NCI-H1417 treated with DMSO at 0.1 percent for 48 hours (cell line): Measurements from ENCODE around the gene C1QTNF4.

ENCODE experiments used
- DNase-seq: peaks from one replicate; lab custom pipeline; 2025; lab: John Stamatoyannopoulos, UW

Gene C1QTNF4

DNA sequence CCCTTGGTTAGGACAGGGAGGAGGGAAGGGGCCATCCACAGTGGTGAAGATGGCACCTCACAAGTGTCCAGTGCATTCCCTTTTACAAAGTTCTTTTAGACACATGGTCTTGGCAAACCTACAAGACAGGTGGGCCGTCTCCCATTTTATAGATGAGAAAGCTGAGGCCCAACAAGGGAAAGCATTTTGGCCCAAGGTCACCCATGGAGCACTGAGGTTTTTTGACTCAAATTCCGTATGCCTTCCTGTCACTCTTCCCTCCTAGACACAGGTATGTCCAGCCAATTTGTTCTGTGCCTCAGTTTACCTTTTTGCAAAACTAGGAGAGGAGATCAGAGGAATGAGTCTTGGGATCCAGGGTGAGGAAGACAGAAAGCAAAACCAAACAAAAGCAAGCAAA is 1.2 kb downstream of the C1QTNF4 start:
- no peak for DNase-seq

DNA sequence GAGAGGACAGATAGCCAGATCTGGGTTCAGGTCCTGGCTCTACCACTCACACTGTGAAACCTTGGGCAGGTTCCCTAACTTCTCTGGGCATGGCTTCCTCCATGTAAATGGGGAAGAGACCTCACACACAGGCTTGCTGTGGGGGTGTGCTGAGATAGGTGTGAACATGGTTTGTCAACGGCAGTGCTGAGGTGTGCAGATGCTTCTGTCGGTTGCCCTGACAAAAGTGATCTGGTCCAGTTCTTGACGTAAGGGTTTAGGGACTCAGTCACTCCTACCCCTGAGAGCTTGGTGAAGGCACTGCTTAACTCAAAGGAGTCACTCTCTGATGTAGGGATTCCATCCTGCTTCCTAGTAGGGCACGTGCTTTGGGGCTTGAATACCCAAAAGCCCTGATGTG is 2.0 kb downstream of the C1QTNF4 start:
- DNase-seq: no peak

GRCh38 chr11:47591764-47592163 is 2.4 kb downstream of the C1QTNF4 start:
- no peak for DNase-seq

DNA sequence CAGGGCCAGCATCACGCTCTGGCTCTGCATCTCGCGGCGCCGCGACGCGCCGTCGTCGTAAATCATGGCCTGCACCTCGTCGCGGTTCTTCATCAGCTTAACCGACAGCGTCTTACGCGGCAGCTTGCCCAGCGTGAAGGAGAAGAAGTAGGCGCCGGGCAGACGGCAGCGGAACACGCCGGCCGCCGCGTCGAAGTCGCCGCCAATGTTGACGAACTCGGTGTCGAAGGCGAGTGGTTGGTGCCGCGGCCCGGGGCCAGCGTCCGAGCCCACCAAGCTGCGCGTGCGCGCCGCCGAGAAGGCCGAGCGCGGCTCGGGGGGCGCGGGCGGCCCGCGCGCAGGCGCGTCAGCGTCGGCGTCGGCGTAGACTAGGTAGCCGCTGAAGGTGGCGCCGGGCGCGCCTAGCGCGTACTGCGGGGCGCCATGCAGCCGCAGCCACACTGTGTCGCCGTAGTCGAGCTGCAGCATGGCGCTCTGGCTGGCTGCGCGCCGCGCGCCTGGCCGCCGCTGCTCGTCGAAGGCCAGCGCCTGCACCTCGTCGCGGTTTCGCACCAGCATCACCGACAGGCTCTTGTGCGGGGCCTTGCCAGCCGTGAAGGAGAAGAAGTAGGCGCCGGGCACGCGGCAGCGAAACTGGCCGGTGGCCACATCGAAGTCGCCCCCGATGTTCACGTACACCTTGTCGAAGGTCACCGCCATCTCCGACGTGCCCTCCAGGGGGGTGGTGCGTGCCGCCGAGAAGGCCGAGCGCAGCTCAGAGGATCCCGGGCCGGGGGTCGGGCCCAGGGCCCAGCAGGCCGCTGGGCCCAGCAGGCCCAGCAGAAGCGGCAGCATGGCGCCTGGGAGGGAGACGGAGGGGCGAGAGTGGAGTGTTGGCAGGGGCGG is 4.0 kb downstream of the C1QTNF4 start:
- no peak for DNase-seq

DNA sequence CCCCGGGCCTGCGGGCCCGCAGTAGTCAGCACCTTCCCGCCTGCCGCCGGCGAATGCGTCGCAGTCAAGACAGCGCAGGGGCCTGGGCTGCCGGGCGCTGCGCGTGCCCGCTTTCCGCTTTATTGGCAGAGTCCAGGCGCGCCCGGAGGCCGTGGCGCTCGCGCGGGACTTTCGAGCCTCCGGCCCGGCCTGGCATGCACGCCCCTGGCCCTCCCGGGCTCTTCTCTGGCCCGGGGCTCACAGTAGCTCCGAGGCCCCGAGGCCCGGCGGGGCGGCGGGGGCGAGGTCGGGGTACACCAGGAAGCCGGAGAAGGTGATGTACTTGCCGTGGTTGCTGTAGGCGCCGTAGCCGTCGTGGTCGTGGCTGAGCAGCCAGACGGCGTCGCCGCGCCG is 4.6 kb downstream of the C1QTNF4 start:
- DNase-seq: no peak

DNA sequence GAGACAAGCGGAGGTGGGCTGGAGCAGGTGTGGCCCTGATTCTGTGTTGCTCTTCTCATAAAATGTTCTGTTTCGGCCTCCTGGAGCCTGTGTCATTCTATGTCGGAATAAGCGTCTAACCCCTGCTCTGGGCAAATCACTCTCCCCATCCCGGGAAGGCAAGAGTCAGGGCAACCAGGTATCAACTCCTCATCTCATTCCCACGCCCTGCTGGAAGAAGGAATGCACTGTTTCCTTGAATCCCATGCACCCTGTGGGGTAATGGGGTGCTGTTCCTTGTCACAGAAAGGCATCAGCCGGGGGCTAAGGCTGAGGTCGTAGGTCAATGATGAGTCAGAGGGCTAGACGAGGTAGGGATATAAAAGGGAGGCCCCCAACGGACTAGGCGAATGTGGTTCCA is 5.1 kb downstream of the C1QTNF4 start:
- no peak for DNase-seq

DNA sequence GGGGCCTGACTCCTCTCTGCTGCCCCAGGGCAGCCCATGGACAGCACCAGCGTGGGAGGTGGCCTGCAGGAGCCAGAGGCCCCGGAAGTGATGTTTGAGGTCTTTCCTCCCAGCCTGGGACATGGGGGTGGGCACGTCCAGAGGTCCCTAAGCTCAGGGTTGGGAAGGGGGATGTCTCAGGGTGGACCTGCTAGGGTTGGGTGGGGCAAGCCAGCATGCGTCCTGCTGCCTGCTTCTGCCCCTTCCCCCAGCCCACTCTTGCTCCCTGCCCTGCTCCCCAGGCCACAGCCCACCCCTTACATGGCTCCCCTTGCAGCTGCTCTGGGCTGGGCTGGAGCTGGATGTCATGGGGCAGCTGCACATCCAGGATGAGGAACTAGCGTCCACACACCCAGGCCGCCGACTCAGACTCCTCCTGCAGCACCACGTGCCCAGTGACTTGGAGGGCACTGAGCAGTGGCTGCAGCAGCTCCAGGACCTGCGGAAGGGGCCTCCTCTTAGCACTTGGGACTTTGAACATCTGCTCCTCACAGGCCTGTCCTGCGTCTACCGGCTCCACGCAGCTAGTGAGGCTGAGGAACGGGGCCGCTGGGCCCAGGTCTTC is 6.4 kb downstream of the C1QTNF4 start:
- no peak for DNase-seq

DNA sequence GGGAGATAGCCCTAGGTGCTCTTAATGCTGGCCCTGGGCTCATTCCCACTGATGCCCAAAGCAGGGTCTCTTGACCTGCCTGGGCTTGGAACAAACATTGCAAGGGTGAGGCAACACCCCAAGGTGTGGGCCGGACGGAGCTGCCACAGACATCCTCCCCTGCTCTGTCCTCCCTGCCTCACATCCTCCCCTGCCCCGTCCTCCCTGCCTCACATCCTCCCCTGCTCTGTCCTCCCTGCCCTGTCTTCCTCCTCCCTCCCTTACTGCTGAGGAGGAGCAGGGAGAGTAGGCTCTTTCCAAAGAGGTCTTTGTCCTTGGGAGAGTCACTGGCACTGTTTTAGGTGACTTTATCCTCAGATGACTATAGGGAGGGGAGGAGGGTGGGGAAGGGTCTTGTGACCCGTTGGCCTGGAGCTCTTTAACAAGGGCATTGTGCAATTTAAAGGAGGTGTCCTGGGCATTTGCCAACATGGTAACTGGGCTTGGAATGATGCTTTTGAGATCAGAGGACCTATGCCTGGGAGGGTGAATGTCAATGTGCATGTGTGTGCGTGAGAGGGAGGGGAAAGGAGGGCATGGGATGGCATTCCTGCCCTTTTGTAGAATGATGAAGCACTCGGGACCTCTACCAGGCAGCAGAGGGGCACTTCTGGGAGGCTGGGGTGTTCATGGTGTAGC is 7.0 kb downstream of the C1QTNF4 start:
- no peak for DNase-seq

GRCh38 chr11:47586098-47586855 is 7.9 kb downstream of the C1QTNF4 start, which contains the start of gene FAM180B:
FAM180B (plus strand) TSS chr11:47586678; CDS start chr11:47586769, 91 bp downstream.
- DNase-seq: no peak

GRCh38 chr11:47583844-47584243 is 10.4 kb downstream of the C1QTNF4 start:
- DNase-seq: no peak

DNA sequence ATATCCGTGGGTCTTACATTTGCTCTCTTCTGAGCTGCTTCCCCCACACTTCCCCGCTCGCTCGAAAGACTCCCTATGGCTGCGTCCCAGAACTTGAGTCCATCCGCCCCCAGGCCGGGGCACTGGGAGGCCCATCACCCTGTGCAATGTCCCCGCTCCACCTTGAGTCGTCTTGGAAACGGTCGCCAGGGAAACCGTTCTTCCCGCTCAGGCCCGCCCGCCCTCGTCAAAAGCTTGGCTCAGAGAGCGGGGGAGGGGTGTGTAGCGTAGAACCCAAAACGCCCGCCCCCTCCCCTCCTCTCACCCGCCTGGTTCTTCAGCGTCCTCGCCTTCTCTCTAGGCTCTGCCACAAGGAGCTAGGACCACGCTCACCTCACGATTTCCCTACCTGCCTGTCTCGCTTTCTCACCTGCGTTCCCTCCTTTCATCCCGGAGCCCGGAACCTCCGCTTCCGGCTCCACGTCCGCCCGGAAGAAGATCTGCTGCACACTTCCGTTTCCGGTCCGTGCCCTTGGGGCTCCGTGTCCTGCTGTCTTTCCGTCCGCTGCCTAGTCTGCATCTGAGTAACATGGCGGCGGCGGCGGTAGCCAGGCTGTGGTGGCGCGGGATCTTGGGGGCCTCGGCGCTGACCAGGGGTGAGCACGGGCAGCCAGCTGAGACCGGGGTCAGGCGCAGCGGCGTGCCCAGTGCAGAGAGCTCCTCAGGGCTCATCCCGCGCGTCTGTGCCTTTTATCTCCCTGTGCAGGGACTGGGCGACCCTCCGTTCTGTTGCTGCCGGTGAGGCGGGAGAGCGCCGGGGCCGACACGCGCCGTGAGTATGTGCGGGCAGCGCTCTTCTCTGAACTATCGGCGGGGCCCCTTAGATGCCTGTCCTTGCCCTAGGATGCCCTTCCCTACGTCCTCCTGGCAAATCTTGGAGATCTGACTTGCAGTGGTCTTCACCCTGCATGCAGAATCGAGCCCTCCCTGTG is 15.4 kb downstream of the C1QTNF4 start, which contains the start of the genes KBTBD4 and NDUFS3:
TSS of gene KBTBD4 (minus strand) at position 447 of the 971 bp plus-strand sequence. CDS start at position 428, 19 bp downstream.
TSS of gene NDUFS3 (plus strand) at position 551 of the 971 bp plus-strand sequence. CDS start at position 569, 18 bp downstream.
- peak; percentile 83 for DNase-seq

DNA sequence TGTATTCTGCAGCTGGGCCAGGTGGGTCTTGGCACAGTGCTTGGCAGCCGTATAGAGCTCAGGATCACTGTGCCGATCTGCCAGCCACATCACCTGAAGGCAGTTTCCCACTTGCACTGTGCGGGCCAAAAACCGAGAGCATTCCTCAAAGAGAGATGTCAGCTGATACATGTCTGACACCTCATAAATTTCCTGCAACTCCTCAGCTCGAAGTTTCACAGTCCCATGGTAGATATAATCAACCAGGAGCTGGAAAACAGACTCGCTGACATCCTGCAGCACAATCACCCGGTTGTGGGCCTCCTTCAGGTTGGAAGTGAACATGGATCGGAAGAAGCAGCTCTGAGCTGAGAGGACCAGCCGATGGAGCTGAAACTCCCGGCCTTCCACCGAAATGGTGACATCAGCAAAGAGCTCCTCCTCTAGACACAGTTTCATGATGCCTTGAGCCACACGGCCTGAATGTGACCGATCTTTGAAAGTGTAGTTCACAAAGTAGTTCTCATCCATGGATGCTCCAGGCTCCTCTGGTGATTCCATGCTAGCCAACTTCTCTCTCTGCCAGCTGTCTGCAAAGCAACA is 16.7 kb downstream of the C1QTNF4 start:
- no peak for DNase-seq

DNA sequence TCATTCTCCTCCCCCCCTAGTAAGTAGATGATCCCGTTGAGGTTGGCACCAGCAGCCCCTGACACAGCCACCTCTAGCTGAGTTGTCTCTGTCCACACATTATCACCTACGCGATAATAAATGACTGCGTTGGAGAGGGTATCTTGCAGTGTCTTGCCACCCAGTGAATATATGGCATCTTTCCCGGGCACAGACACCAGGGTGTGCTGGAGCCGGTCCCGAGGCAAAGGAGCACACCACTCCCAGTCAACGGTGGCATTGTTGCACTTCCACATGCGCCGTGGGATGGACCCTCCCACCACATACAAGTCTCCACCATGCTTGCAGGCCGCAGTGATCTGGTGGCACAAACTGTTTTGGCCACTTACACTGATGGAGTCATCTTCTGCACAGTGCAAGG is 20.9 kb downstream of the C1QTNF4 start:
- DNase-seq: no peak

GRCh38 chr11:47572715-47573255 is 21.4 kb downstream of the C1QTNF4 start:
- no peak for DNase-seq

DNA sequence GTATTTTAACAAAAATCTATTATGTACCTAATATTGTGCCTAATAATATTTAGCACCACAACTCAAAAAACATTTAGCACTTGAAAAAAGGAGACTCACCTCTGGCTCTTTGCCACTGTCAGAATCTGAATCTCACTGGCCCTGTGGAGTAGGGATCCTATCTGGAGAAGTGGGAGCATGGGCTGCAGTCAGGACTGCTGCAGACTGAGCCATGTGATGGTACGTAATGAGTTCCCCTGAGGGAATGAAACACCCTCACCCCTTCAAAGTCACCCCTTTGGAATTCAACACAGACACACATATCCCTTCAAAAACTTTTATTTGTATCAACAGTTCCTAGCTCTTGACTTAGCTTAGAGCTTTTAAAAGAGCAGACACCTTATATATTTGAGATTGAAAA is 22.3 kb downstream of the C1QTNF4 start:
- no peak for DNase-seq

DNA sequence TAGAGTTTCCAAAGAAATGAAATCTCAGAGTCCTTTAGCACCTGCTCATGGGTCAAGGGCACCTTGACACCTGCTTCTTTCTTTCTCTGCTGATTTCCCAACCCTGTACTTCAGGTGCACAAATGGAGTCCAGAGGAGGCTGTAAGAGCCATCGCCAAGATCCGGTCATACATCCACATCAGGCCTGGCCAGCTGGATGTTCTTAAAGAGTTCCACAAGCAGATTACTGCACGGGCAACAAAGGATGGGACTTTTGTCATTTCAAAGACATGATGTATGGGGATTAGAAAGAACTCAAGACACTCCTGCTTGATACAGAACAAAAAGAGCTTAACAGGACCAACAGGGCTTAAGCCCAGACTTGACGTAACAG is 22.9 kb downstream of the C1QTNF4 start:
- DNase-seq: no peak

DNA sequence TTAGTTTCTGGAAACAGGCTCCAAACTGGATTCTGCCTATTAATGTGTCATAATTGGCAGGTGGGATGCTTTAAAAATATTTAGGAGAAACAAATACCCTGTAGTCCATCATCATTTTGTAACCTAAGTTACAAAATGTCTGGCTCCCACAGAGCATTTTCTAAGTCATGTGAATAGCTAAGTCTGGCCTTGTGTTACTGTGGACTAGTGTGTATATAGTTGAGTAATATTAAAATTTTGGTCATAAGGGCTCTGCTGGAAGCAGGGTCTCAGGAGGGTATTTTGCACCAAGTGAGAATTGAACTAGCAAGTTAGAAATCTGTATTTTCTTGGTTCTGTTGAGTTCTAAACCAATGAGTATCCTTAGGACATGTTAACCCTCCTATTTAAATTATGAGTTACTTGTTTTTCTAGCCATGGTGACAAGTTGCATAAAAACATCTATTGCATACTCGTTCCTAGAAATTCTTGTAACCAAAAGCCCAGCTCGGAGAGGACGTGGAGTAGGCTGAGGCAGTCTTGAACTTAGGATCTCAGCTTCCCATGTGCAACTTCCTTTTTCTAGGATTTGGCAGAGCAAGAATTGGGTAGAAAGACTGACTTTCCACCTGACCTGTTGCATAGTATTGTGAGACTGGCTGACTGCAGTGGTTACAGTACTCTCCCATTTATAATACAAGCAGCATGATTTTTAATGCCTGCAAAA is 23.4 kb downstream of the C1QTNF4 start:
- DNase-seq: no peak

DNA sequence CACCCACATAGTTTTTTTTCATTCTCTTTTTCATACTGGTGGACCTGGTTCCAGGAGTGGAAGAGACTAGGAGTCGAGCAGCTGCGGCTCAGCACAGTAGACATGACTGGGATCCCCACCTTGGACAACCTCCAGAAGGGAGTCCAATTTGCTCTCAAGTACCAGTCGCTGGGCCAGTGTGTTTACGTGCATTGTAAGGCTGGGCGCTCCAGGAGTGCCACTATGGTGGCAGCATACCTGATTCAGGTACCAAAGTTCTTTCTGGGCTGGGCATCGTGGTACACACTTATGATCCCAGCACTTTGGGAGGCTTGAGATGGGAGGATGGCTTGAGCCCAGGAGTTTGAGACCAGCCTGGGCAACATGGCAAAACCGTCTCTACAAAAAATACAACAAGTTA is 24.6 kb downstream of the C1QTNF4 start:
- no peak for DNase-seq

- no peak for DNase-seq
These were observed 28.0 kb downstream of the C1QTNF4 start for GRCh38 chr11:47566149-47566698.
